Inferior parietal cortex (tissue), 1 donor: ENCODE measurements around the gene IGF2BP2.
"Not testable (repeated sequence)": the region's sequence is repeated elsewhere in the genome, so short reads cannot be mapped to it uniquely, and the experiment has no call there.

Experiments used
- DNase-seq: peaks from one replicate; pipeline ENCODE4 v3.0.0-alpha.2; 2016; ENCODE audit errors: extremely low spot score

Gene IGF2BP2

DNA sequence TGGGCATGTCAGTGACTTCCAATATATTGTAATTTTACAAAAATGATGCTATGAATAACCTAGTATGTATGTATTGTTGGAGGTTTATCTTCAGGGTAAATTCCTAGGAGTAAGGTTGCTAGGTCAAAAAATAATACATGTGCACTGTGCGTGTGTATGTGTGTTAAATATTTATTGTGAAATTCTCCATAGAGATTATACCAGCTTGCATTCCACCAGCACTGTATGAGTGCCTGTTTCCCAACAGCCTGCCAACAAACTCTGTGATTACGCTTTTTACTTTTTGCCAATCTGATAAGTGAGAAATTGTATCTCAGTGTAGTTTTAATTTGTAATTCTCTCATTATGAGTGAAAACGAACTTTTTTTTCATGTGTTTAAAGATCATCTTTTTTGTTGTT lies 12.6 kb upstream of the IGF2BP2 start:
- DNase-seq, result no peak

DNA sequence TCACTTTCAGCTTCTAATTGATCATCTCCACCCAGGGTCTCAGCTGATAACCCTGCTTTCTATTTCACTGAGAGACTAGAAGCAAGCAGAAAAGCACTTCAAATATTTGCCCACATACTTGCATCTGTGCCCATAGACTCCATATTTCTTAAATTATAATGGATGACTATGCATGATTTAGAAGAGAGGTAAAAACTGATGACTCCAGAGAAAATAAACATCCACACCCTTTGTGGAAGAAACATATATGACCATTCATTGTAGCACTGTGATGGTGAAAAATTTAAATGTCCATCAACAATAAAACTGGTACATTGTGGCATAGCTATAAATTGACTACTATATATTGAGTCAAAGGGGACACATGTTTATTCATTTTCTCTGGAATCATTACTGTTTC lies 7.1 kb upstream of the IGF2BP2 start:
- no peak for DNase-seq

DNA sequence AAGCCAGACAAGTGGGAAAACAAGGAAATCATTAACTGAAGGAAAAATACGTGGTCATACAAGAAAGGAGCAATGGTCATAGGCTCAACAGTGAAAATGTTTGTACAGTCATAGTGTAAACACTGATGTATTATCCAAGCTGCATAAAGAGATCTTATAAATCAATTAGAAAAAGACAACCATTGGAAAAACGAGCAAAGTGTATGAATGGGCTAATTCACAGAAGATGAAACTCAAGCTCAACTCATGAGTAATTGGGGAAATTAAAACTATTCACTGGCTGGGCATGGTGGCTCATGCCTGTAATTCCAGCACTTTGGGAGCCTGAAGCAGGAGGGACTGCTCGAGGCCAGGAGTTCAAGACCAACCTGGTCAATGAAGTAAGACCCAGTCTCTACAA lies 6.4 kb upstream of the IGF2BP2 start:
- DNase-seq, result no peak

DNA sequence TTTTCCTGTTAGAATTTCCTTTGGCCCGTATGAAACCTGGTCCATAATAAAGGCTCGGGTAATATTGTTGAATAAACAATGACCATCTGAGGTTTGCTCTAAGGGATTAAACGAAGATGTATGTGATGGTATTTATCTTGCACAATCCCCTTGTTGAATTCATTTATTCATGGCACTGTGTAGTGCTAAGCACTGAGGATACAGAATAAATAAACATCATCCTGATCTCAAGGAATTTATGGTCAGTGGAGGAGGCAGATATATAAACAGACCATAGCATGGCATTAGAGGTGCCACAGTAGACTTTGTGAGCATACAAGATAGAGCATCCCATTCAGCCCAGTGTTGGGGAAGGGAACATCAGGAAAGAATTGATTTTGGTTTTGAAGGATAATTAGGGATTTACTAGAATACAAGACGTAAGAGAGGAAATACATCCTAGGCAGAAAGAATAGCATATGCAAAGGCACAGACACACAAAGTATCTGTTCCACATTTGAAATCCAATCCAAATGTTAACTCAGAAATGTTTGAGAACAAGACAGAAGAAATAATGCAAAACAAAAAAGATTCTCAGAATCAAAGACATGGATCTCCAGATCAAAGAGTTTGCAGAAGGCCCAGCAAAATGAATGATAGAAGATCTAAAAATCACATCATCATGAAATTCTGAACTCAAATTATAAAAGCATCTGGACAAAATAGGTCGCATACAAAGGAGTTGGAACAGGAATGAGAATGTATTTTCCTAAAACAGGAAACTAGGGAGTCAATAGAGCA lies 5.4 kb upstream of the IGF2BP2 start:
- no peak for DNase-seq

DNA sequence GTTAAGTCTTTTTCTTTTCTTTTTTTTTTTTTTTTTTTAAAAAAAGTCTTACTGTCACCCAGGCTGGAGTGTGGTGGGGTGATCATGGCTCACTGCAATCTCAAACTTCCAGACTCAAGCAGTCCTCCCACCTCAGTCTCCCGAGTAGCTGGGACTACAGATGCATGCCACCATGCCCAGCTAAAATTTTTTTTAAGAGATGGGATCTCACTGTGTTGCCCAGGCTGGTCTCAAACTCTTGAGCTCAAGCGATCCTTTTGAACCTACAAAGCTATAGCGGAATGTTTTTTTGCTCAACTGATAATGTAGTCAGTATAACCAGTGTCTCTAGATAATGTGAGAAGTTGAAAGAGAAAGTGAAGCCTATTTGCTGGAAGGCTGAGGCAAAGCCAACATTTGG lies 3.9 kb upstream of the IGF2BP2 start:
- DNase-seq, result no peak

DNA sequence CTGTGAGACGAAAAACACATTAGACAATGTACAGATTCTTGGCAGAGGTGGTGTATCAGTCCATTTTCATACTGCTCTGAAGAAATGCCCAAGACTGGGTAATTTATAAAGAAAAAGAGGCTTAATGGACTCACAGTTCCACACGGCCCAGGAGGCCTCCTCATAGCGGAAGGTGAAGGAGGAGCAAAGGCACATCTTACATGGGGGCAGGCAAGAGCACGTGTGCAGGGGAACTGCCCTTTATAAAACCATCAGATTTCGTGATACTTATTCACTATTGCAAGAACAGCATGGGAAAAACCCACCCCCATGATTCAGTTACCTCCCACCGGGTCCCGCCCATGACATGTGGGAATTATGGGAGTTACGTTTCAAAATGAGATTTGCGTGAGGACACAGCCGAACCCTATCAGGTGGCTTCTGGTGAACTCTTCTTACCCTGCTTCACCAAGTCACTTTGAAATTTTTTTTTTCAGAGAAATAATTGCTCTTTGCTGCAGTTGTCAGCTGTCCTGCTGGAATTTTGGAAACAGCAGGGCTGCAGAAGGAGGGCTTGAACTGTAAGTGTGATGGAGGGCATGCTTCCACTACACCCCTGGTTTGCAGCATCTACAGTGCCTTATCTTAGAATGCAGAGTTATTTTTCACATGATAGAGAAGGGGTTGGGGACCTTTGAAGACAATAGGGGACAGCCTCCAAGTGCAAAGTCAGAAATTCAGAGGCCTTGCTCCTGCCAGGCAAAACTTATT lies 2.9 kb upstream of the IGF2BP2 start:
- DNase-seq, result no peak

DNA sequence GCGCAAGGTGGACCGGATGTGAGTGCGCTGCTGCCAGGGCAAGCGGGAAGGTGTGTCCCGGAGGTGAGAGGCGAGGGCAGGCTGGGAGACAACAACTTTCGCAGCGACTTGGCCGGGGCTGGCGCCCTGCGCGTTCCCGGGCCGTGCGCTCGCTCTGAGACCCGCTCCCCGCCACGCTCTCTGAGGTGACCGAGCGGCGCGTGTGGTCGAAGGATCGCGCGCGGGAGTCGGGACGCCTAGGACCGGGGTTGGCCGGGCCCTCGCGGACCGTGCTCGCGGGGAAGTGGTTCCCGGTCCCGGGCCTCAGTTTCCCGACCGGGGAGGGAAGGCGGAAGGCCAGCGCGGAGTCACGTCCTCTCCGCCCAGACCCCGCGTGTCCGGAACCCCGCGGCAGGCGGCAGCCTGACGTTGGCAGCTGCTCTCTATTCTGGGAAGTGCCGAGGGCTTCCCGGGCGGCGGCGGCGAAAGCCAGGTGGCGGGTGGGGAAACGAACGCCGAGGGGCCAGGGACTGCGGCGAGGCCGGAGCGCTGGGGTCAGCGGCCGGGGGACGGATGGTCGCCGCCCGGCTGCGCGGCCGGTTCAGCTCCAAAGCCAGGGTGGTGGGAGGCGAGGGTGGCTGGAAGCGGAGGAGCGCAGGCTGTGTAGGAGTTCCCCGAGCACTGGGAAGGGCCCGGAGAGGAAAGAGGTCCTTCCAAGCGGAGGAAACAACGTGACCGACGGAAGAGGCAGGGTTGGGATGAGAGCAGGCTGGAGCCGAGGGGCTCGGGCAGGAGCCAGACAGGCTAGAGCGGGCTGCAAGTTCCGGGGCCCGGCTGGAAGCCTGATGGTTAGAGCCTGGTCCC lies 1.0 kb upstream of the IGF2BP2 start:
- no peak for DNase-seq

DNA sequence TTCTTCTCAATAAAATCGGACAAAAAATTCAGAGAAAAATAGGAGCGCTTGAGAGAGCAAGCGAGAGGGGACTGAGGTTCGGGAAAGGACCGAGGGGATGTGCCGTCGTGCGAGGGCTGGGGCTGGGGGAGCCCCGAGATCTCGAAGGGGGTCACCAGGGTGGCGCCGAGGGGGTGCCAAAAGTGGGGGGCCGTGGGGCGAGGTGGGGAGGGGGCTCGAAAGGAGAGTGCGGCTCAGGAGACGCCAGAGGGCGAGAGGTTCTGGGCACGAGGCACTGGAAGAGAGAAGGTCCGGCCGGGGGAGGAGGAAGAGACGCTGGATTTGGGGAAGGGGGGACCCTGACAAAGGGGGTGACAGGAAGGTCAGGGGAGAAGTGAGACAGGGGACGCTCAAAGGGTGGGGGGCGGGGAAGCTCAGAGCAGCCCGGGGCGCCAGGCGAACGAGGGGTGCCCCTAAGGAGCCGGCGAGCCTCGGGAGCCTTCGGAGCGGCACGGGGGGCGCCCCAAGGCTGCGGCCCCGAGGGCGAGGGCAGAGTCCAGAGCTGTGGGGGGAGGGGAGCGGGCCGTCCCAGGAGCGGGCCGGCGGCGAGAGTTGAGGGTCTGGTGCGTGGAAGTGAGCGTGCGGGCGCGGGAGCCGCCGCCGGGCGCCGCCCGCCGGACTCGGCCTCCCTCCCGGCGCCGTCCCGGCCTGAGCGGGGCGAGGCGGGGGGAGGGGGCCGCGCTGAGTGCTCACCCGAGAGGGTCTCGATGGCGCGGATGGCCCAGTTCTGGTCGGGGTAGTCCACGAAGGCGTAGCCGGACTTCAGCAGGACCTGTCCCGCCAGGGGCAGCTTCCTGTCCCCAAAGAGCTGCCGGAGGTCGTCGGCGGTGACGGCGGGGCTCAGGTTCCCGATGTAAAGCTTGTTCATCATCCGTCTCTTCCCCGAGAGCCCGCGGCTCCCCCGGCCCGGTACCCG lies 514 bp downstream of the IGF2BP2 start:
- DNase-seq, result no peak

DNA sequence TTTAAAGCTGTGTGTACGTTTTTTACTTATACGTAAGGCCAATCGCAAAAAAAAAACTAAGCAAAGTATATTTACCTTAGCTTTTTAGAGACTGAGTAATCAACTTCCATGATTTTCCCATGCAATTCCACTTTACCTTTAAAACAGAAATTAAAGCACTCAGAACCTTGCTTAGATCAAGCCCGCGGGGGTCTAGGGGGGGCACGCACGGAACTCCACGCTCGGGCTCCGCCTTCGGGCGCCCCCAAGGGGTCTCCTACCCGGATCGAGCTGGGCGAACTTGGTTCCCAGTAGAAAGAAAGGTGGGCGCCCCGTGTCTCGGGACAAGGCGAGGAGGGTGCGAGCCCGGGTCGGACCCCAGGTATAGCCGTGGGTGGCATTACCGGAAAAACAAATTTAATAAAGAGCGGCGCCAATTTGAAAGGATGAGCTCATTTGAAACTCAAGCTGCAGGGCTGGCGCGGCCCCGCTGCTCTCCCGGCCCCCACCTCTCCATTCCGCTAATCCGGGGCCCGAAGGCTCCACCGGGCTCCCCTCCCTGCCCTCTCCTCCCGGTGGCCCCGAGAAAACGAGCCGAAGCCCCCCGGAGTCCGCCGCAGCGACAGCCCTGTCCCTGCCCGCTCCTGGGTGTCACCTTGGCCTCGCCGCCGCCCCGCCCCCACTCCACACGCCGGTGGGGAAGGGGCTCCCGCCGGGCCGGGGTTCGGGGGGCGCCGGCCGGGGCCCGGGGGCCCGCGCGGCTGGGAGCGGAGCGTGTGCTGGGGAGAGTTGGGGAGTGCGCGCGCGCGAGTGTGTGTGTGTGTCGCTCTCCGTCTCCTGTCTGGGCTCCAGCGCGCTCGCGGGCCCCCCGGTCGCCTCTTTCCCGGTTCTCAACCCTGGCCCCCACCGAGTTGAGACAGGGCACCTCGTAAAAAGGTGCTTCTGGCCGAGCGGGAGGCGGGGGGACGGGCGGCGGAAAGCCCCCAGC lies 1.5 kb downstream of the IGF2BP2 start:
- DNase-seq, result no peak

DNA sequence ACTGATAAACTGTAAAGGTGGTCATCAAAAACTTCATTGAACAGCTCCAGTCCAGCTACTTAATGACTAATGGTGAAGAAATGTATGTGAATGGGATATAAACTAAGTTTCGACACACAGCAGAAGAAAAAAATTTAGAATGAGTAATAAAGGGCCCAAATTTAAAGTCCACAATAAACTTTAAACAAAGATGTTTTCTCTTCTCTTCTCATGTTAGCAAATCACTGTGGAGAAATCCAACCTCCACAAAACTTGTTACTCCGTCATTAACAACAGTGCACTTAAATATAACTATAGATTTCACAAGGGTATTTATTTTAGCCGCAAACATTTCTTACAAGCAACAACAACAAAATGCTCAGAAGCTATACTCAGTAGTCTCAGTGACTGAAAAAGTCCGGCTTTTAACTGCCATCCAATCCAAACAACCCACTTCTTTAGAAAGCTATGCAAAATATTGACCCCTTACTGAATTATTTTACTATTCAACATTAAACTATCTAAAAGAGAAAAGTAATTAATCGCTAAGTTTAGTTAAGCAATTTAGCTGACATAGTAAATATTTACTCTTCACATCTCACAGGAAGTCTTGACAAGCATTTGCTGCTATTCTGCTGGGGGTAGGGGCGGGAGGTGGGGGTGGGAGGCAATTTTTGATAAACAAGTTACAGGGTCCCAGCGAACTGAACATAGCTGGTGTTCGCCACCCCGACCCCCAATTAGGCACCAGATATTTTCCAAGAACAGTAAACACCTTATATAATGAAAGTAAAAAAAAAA lies 2.4 kb downstream of the IGF2BP2 start:
- no peak for DNase-seq

DNA sequence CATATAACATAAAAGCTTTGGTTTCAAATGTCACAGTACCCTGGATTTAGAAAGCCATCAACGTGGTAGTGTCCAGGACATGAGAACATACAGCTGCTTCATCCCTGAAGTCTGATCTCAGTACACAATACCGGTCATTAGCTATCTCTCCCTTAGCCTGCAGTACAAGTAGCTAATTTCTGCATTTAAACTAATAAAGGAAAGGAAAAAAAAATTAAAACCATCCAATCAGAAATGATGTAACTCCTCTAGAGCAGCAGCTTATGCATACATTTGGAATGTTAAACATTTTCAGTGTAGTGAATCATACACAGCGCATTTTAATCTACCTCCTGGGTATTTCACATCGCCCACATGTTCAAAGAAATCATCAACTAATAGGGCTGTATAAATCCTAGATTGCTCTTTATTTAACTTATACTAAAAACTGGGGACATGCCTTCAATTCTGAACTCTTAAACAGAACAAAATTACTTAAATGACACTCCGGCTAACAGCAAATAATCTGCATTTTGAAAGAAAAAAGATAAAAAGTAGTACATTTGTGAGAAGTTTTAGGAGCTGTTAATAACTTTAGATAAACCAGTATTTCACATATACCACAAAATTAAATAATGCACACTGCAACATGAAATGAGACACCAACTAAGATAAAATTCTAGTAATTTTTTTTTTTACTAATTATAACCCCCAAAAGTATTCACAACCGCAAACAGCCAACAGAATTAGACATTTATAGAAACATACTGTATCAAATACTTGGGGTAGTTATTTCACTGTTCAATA lies 3.7 kb downstream of the IGF2BP2 start:
- no peak for DNase-seq

DNA sequence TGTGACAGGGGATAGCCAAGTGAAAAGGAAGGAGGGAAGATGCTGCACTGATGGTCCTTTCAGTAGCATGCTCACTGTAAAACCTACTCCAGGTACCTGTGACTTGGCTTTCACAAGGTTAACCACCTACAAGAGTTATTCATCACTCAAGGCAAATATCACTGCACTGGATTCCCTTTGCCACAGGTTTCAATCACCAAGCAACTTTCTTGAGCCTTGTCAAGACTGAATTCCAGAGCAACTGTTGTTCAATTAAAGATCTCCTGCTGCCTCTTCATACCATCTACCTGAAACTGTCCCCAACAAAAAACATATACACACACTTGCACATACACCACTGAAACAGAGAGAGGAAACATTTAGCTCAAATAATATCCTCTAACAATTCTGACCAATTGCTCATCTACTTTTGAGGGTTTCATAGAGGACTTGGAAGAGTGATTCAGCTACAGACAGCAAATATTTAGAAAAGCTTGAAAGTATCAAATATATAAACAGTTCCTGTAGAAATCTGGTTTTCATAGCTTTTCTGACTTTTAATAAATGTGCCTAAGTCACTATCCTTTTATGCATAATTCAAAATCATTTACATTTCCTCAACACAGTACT lies 6.5 kb downstream of the IGF2BP2 start:
- DNase-seq, result no peak

DNA sequence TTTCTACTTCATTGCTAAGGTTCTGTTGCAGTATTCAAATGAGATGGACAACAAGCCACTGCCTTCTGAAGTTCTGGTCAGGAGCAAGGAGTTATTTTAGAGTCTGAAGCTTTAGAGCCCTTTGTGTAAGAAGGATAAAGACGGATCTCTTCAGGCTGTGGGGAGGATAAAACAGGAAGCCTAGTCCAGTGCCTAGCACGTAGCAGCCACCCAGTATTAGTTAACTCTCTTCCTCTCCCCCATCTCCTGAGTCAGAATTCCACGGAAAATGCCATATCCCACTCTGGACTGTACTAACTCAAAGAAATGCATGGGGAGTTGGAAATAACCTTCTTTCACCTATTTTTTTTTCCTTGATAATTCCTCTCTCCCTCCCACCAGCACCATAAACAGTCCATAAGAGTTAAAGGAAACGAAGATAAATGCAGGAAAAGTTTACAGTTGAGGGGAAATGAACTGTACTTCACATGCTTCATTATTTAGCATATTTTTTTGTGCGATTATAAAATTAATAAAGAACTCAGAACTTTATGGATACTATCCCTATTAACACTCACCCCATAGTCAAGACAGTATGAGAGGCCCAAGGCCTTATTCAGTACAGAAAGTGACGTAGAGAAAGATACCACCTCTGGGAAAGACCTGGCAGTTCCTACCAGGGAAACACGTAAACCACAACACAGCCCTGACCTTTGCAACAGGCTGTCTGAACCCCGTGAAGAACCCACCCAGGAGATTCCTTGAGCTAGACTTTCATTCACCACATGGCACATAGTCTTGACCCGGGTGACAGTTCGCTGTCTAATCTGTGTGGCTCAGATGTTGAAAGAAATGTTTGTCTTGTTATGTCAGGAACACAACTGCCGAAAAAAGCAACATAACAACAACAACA lies 9.2 kb downstream of the IGF2BP2 start:
- DNase-seq, result no peak

DNA sequence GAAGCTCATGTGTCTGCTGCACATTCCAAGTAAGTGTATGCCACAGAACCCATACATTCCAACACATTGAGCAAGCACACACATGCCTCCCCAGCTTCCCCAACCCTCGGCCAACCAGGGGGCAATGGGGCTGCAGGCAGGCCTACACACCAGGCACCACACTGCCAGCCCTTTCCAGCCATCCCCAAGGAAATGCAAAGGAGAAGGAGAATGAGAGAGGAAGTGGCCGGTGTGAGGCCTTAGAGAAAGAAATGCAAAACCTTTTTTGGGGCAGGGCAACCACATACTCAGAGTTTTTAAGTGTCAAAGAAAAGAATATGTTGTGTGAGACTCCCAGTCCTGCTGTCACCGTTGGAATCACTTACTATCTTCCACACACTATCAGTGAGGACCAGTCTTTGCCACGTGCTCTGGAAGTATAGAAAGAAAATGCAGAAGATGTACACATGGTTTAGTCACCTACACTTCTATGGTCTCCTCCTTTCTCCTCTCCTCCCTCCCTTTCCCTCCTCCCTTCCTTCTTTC lies 11.1 kb downstream of the IGF2BP2 start:
- DNase-seq, result no peak

DNA sequence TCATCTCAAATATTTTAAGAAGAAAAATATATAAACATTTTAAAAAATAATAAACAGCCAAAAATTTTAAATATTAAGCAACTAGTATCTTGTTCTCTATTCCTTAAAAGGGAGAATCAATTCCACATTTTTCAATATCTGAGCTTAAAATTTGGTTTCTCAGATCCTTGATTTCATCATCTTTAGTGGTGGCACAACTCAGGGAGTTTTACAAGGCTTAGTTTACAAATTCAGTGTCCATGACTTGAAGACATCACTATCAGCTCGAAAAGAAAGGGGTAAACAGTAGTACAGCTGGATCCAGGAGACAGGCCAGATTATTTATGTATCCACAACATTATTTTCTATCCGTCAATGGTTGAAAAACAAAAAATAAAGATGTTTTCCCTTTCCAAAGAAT lies 11.6 kb downstream of the IGF2BP2 start:
- no peak for DNase-seq

DNA sequence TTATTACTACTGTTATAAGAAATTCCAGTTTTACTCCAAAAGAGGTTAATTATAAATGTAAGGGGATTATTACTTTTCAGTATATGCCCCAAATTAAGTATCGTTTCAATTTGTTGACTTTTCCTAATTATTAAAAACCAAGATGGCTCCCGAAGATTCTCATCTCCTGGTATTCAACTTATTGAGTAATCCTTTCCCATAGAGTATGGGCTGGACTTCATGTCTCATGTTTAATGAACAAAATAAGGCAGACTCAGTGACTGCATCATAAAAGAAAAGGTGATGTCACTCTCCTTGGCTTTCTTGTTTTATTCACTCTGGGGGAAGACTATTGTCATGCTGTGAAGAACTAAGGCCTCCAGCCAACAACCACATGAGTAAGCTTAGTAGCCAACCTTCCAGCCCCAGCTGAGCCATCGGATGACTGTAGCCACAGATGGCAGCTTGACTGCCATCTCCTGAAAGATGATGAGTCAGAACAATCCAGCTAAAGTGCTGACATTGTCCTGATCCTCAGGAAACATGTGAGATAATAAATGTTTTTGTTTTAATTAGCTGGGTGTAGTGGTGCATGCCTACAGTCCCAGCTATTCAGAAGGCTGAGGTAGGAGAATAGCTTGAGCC lies 17.3 kb downstream of the IGF2BP2 start:
- no peak for DNase-seq

DNA sequence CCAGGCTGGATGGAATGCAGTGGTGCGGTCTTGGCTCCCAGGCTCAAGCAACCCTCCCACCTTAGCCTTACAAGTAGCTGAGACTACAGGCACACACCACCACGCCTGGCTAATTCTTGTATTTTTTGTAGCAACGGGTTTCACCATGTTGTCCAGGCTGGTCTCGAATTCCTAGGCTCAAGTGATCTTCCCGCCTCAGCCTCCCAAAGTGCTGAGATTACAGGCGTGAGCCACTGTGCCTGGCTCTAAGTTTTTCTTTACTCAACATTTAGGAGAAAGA lies 26.1 kb downstream of the IGF2BP2 start:
- not testable (repeated sequence) for DNase-seq
